Progenitor cell of endocrine pancreas (in vitro differentiated cells): ENCODE data around the gene REPS1. TPM values are rescaled to one million over a fixed set of nuclear protein-coding genes. Genes with fewer than 3 reads are reported as not detected.

ENCODE experiments used
- DNase-seq: peaks from one replicate; pipeline ENCODE4 v3.0.0; 2021; ENCODE audit warnings: low spot score; ENCODE audit not compliant: unreplicated experiment
- H3K27ac Mint-ChIP-seq: 2 replicates; pipeline ENCODE4 v1.8.0; 2021; ENCODE audit warnings: mild to moderate bottlenecking, moderate library complexity, mixed read lengths
- H3K27me3 Mint-ChIP-seq: 2 replicates; pipeline ENCODE4 v1.8.0; 2021; ENCODE audit warnings: mixed read lengths
- H3K36me3 Mint-ChIP-seq: 2 replicates; pipeline ENCODE4 v1.8.0; 2022; ENCODE audit warnings: mixed read lengths; ENCODE audit not compliant: insufficient read depth
- H3K4me1 Mint-ChIP-seq: 2 replicates; pipeline ENCODE4 v1.8.0; 2021; ENCODE audit warnings: low read depth, mixed read lengths
- H3K4me3 Mint-ChIP-seq: 2 replicates; pipeline ENCODE4 v1.8.0; 2021; ENCODE audit warnings: low read depth, mild to moderate bottlenecking, moderate library complexity, mixed read lengths
- H3K9me3 Mint-ChIP-seq: 2 replicates; pipeline ENCODE4 v1.8.0; 2021; ENCODE audit warnings: low read depth, mixed read lengths
- total RNA-seq: library from RNA; stranded (reverse); gene quantifications from 2 replicates; pipeline ENCODE4 v1.2.1, GENCODE V29; 2021
- TF ChIP-seq, protein P1 (sequence below): fragments of 200-600 bp; sonication (generic); IDR thresholded peaks from one replicate; pipeline ENCODE4 v1.5.0; 2021; ENCODE audit warnings: antibody characterized with exemption, mild to moderate bottlenecking; ENCODE audit not compliant: unreplicated experiment

REPS1 gene
- total RNA-seq, 1 donor from 2014 or later, result 60.3 TPM

DNA sequence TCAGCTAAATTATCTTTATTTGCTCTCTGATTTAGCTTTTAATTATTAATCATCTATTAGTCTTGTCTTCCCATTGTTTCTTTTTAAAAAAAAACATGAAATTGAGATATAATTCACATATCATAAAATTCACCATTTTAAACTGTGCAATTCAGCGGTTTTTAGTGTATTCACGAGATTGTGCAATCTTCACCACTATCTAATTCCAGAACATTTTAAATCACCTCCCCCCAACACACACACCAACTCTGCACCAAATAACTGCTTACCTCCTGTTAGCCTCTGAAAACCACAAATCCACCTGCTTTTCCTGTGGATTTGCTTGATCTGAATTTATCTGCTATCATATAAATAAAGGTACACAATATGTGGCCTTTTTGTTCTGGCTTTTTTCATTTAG is 31.7 kb upstream of the REPS1 start:
- Mint-ChIP-seq H3K27ac (no peak overlapping the region), H3K4me3 (no peak overlapping the region), H3K27me3 (peaks cover 68% of the 10 kb centered on the region), H3K36me3 (no peaks in the 10 kb centered on the region), H3K4me1 (peaks cover 6% of the 10 kb centered on the region), H3K9me3 (no peaks in the 10 kb centered on the region)
- TF ChIP-seq, protein P1, sequence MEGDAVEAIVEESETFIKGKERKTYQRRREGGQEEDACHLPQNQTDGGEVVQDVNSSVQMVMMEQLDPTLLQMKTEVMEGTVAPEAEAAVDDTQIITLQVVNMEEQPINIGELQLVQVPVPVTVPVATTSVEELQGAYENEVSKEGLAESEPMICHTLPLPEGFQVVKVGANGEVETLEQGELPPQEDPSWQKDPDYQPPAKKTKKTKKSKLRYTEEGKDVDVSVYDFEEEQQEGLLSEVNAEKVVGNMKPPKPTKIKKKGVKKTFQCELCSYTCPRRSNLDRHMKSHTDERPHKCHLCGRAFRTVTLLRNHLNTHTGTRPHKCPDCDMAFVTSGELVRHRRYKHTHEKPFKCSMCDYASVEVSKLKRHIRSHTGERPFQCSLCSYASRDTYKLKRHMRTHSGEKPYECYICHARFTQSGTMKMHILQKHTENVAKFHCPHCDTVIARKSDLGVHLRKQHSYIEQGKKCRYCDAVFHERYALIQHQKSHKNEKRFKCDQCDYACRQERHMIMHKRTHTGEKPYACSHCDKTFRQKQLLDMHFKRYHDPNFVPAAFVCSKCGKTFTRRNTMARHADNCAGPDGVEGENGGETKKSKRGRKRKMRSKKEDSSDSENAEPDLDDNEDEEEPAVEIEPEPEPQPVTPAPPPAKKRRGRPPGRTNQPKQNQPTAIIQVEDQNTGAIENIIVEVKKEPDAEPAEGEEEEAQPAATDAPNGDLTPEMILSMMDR, result no peak
- DNase-seq, result no peak

DNA sequence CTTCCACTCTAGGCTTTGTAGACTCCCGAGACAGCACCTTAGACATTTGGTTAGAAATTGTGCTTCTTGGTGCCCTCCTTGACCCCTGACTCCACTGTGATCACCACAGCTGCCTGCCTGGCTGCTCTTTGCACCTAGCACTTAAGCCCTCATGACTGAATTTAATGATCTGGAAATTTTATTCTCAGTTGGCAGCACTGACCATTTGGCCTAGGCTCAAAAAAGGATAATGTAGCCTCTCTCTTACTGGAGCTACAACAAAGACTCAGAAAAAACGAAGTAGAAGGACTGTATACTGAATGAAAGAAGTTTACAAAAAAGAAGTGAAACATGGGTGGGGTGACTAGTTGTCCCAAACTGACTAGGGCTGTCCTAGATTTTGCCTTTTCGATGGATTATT is 29.2 kb upstream of the REPS1 start:
- no peaks in the 10 kb centered on the region for H3K9me3 Mint-ChIP-seq
- no peak for DNase-seq
- H3K27ac Mint-ChIP-seq, result no peak overlapping the region
- TF ChIP-seq, protein P1, result no peak
- peaks cover 12% of the 10 kb centered on the region for H3K4me1 Mint-ChIP-seq
- peaks cover 75% of the 10 kb centered on the region for H3K27me3 Mint-ChIP-seq
- H3K4me3 Mint-ChIP-seq, result no peak overlapping the region
- no peaks in the 10 kb centered on the region for H3K36me3 Mint-ChIP-seq

DNA sequence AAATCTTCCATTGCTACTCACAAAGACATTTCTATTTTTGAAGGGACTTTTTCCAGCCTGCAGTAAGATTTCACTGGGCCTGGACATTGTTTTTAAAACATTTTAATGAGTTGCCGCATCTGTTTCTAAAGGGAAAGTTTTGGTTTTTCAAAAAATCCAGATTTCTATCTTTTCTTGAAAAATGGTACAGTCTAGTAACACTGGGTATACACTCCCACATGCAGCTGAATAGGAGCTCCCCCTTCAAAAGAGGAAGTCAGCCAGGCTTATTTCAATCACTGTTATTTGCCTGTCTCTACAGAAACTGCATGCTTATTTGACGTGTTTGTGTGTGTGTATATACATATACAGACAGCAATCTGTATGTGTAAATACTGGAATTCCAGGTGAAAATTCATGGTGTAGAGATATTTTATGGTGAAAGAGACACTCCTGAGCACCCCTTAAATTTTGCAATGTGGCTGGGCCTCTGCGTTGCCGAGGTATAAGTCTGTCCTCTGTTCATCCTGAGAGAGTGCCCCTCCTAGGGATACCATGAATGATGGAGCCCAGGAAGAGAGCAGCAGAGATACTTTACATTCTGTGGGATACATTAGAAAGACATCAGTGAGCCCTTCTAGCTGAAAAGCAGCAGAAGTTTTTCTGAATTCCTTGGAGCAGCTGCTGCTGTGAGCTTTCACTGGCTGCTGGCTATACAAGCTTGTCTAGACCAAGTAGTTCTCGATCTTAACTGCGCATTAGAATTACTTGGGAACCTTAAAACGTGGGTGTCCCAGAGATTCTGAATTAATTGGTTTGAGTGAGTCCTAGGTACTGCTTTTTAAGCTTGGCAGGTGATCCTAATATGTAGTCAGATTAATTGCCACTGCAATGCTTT is 28.5 kb upstream of the REPS1 start:
- no peak for DNase-seq
- H3K27me3 Mint-ChIP-seq, result peaks cover 77% of the 10 kb centered on the region

DNA sequence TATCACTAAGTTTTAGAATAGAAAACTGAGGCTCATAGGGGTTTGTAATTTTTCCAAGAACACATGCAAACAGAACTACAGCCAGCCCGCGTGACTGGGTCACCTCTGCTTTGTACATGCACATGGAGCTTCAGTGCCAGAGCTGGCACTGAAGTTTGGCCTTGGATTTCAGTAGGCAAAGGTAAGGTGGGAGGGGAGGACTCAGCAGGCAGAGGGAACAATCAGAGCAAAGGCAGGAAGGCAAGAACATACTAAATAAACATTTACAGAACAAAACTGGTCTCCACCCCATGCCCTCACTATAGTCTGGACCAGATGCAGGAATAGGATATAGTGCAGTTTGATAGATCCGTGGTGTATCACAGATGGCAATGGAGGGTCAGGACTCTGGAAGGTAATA is 26.9 kb upstream of the REPS1 start:
- no peaks in the 10 kb centered on the region for H3K36me3 Mint-ChIP-seq
- H3K27me3 Mint-ChIP-seq, result peaks cover 67% of the 10 kb centered on the region
- H3K27ac Mint-ChIP-seq, result no peak overlapping the region
- DNase-seq, result no peak
- H3K9me3 Mint-ChIP-seq, result no peaks in the 10 kb centered on the region
- peaks cover 17% of the 10 kb centered on the region for H3K4me1 Mint-ChIP-seq
- TF ChIP-seq, protein P1, result no peak
- no peak overlapping the region for H3K4me3 Mint-ChIP-seq

More for the DNA sequence above, 28.5 kb upstream of the REPS1 start:
- Mint-ChIP-seq H3K27ac (no peak overlapping the region), H3K4me1 (peaks cover 12% of the 10 kb centered on the region), H3K9me3 (no peaks in the 10 kb centered on the region), H3K36me3 (no peaks in the 10 kb centered on the region), H3K4me3 (no peak overlapping the region)
- TF ChIP-seq, protein P1, result no peak

DNA sequence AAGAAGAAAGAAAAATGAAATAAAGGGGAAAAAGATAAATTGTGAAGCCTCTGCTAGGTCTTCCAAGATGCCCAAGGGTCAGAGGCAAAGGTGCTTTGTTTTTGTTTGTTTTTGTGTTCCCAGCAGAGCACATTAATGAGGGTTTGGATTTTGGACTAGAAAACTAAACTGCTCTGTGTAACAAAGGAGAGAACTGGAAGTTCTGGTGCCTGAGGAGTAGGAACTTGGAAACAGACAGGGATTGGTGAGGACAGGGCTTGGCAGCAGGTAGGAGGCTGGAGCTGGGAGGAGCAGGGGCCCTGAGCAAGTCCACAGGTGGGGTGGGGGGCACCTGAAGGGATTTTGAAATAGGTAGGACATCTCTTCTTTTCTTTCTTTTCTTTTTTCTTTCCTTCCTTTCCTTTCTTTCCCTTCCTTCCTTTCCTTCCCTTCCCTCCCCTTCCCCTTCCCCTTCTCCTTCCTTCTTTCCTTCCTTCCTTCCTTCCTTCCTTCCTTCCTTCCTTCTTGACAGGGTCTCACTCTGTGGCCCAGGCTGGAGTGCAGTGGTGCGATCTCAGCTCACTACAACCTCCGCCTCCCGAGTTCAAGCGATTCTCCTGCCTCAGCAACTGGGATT is 25.2 kb upstream of the REPS1 start:
- peaks cover 18% of the 10 kb centered on the region for H3K4me1 Mint-ChIP-seq
- peaks cover 59% of the 10 kb centered on the region for H3K27me3 Mint-ChIP-seq
- H3K9me3 Mint-ChIP-seq, result no peaks in the 10 kb centered on the region
- TF ChIP-seq, protein P1, result no peak
- DNase-seq, result no peak
- no peaks in the 10 kb centered on the region for H3K36me3 Mint-ChIP-seq
- H3K4me3 Mint-ChIP-seq, result no peak overlapping the region
- no peak overlapping the region for H3K27ac Mint-ChIP-seq
